ENCODE data around the gene CTSW.

CTSW gene

GRCh38 chr11:65897020-65897471 lies 17.4 kb downstream of the CTSW start:
- TF ChIP-seq CTCF (IDR thresholded peaks at IDR 0.05), result no peak
- no peak for DNase-seq (ENCODE audit: low spot score)
- Histone ChIP-seq H3K4me3 (no peak overlapping the region), H3K27ac (no peak overlapping the region)

- no peak for DNase-seq (ENCODE audit: low spot score)
- no peak for TF ChIP-seq CTCF (IDR thresholded peaks at IDR 0.05)
- H3K4me3 ChIP-seq, result peak overlapping the region; percentile 81
- H3K27ac ChIP-seq, result peak overlapping the region; percentile 60 to 88
Observed at GRCh38 chr11:65898656-65899355, 19.2 kb downstream of the CTSW start.

GRCh38 chr11:65899356-65900124 lies 19.9 kb downstream of the CTSW start:
- peak overlapping the region; percentile 60 to 88 for H3K27ac ChIP-seq
- peak; percentile 90 for DNase-seq (ENCODE audit: low spot score)
- peak overlapping the region; percentile 81 for H3K4me3 ChIP-seq
- no peak for TF ChIP-seq CTCF (IDR thresholded peaks at IDR 0.05)

GRCh38 chr11:65900125-65900898 lies 20.7 kb downstream of the CTSW start, which contains the start of gene FOSL1:
FOSL1 (minus strand) TSS chr11:65900388; CDS start chr11:65900339, 49 bp downstream.
- Histone ChIP-seq H3K27ac (peak within 1 kb of the TSS; percentile 60 to 88), H3K4me3 (peak within 1 kb of the TSS; percentile 81)
- TF ChIP-seq CTCF (IDR thresholded peaks at IDR 0.05), result no peak
- DNase-seq (ENCODE audit: low spot score), result peak; percentile 93

- no peak for DNase-seq (ENCODE audit: low spot score)
- Histone ChIP-seq H3K27ac (peak overlapping the region; percentile 60 to 88), H3K4me3 (peak overlapping the region; percentile 81)
- no peak for TF ChIP-seq CTCF (IDR thresholded peaks at IDR 0.05)
Observed at GRCh38 chr11:65900899-65901180, 21.2 kb downstream of the CTSW start.

- no peak overlapping the region for H3K4me3 ChIP-seq
- no peak for DNase-seq (ENCODE audit: low spot score)
- peak overlapping the region in 1 of 2 donors; percentile 26 for H3K27ac ChIP-seq
- no peak for TF ChIP-seq CTCF (IDR thresholded peaks at IDR 0.05)
Observed at GRCh38 chr11:65903068-65903481, 23.4 kb downstream of the CTSW start.

Measured in coronary artery (tissue), 2 donors.